ENCODE results near the gene BORCS8.

DNA sequence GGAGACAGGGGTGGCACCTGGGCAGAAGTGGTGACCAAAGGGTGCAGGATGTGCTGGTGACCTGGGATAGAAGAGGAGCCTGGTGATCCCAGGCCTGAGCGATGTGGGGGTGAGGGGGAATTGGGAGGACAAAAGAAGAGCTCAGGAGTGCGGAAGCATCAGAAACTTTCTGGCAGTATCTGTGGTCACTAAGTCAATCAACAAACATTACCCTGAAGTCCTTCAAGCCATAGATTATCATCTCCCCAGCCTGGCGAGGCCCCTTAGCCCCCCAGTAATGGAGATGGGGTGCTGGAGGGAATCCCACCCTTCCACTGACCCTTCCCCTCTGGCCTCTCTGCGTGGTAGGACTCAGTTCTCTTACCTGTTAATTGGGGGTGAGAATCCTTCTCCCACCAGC, 32.4 kb downstream of the BORCS8 start:
- TF ChIP-seq RAD21 (IDR thresholded peaks at IDR 0.05; ENCODE audit: low read length) = no peak
- TF ChIP-seq, protein P1, sequence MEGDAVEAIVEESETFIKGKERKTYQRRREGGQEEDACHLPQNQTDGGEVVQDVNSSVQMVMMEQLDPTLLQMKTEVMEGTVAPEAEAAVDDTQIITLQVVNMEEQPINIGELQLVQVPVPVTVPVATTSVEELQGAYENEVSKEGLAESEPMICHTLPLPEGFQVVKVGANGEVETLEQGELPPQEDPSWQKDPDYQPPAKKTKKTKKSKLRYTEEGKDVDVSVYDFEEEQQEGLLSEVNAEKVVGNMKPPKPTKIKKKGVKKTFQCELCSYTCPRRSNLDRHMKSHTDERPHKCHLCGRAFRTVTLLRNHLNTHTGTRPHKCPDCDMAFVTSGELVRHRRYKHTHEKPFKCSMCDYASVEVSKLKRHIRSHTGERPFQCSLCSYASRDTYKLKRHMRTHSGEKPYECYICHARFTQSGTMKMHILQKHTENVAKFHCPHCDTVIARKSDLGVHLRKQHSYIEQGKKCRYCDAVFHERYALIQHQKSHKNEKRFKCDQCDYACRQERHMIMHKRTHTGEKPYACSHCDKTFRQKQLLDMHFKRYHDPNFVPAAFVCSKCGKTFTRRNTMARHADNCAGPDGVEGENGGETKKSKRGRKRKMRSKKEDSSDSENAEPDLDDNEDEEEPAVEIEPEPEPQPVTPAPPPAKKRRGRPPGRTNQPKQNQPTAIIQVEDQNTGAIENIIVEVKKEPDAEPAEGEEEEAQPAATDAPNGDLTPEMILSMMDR (conservative IDR thresholded peaks at IDR 0.05; ENCODE audit: low read depth, low read length) = no peak
- TF ChIP-seq MAZ (IDR thresholded peaks at IDR 0.05; ENCODE audit: borderline replicate concordance, low read depth, low read length) = no peak
- TF ChIP-seq POLR2A (IDR thresholded peaks at IDR 0.05; ENCODE audit: low read depth, low read length) = no peak
- no peak for TF ChIP-seq BHLHE40 (IDR thresholded peaks at IDR 0.05; ENCODE audit: low read depth, low read length)
- TF ChIP-seq, protein P2, sequence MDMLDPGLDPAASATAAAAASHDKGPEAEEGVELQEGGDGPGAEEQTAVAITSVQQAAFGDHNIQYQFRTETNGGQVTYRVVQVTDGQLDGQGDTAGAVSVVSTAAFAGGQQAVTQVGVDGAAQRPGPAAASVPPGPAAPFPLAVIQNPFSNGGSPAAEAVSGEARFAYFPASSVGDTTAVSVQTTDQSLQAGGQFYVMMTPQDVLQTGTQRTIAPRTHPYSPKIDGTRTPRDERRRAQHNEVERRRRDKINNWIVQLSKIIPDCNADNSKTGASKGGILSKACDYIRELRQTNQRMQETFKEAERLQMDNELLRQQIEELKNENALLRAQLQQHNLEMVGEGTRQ (IDR thresholded peaks at IDR 0.05; ENCODE audit: low read depth, low read length) = no peak
- TF ChIP-seq MXI1 (IDR thresholded peaks at IDR 0.05; ENCODE audit: borderline replicate concordance, low read depth, low read length) = no peak

Measured in IMR-90 (cell line).